Measurements from ENCODE around the gene IRS2.

Gene IRS2

GRCh38 chr13:109781384-109782065 lies 4.9 kb downstream of the IRS2 start:
- no peak for DNase-seq (ENCODE audit: low spot score)

DNA sequence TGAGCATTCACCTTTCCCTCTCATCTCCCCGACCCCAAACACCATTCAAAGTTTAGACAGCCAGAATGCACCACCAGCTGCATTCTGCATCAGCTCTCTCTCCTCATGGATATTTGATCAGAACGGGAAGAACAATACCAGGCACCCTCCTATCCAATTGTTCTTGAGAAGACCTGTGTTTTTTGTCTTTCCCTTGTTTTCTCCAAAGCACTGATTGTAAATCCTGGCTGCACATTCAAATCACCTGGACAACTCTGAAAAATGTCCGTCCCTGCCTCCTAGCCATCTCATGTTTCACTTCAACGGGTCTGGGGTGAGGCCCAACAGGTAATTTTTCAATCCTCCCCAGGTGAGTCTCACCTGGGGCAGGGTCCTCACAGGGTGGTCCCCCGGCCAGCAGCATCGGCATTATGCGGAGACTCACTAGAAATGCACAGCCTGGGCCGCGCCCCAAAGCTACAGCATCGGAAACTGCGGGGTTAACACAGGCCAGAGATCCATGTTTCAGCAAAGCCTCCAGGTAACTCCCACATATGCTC lies 5.5 kb downstream of the IRS2 start:
- no peak for DNase-seq (ENCODE audit: low spot score)

DNA sequence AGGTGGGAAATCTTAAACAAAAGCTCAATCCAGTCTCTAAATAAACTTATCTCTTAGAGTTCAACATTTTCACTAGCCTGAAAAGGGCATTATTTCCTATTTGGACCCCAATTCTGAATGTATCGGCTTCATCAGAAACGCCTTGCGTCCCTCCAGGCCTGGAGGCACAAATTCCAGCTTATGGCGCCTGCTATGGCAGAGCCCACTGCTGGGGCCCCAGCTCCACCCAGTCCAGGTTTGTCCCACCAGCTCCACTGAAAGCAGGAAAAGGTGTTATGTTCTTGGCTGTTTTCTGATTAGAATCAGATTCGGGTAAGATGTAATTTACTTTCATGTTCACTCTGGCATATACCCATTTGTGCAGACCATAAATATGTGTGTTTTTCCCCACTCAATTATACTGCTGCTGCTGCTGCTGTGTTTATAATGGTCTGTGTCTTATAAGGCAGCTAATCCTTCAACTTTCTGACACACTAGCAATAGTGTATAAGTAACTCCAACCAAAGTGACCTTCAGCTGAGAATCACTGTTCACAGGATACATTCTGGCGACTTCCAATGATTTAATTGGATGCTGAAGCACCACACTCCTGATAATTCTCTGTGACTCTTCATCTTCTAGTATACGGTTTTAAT lies 6.4 kb downstream of the IRS2 start:
- no peak for DNase-seq (ENCODE audit: low spot score)

- no peak for DNase-seq (ENCODE audit: low spot score)
These were observed 7.3 kb downstream of the IRS2 start for GRCh38 chr13:109779074-109779473.

GRCh38 chr13:109778102-109778542 lies 8.3 kb downstream of the IRS2 start:
- no peak for DNase-seq (ENCODE audit: low spot score)

- DNase-seq (ENCODE audit: low spot score), result no peak
These were observed 9.8 kb downstream of the IRS2 start for GRCh38 chr13:109776575-109776974.

DNA sequence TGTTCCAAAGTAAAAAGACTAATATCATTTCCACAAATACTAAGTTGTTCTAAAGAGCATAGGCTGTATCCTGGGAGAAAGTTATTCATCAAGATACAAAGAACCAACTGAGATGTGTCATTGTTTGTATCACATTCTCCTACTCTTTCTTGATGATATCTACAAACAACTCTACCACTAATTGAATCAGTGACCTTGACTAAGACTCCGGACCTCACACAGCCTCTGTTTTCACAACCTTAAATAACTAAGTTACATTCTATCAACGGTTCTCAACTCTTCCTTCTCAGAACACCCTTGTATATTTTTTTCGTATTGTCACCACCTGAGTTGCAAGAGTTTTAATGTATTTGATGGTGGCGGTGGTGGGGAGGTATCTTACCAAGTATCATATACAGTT lies 12.6 kb downstream of the IRS2 start:
- DNase-seq (ENCODE audit: low spot score), result no peak

DNA sequence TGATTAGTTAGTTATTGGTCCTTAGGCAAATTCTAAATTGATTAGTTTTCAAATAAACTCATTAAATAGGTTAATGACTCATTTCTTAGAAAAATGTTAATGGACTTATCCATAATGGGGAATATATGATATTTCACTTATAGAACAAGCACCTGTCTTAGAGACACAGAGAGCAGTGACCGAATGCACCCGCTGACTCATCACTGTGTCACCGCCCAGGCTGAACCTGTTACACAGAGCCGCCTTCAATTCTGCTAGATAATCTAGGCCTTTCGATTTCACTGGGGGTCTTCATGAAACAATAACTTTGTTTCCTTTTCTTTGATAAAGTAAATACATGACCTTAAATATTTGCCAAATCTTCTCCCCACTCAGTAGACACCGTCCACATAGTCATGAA lies 13.1 kb downstream of the IRS2 start:
- no peak for DNase-seq (ENCODE audit: low spot score)

DNA sequence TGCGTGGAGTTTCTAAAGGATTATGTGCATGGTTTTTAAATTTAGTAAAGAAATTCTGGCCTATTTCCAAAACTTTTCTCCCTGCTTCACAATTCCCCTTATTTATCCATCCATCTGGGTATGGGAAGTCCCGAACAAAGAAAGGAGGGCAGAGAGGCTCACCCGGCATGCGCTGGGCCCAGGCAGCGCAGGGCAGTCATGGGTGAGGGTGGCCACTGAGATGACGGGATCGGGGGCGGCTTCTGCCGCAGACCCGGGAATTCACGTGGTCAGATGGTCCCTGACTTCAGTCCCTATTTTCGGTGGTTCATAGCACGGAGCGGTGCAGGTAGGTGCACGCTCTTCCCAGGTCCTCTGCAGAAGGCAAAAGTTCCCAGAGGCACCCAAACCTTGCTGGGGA lies 14.5 kb downstream of the IRS2 start:
- no peak for DNase-seq (ENCODE audit: low spot score)

DNA sequence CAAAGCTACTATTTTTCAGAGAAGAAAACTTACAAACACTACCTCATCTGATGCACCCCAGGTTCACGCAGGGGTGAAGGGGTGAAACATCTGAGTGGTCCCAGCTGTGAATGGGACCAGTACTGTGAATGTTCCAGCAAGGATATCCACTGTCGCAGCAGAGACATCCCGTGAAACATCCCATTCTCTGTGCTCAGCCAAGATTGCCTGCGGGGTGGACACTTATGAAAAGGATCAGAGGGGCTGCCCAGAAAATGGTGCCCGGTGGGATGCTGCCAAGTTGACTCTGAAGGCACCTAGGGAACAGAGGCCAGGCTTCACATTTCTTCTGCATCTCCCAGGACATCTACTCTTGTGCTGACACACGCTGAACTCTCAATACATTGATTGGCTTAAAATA lies 15.9 kb downstream of the IRS2 start:
- no peak for DNase-seq (ENCODE audit: low spot score)

- DNase-seq (ENCODE audit: low spot score), result no peak
These were observed 16.5 kb downstream of the IRS2 start for GRCh38 chr13:109769921-109770320.

- no peak for DNase-seq (ENCODE audit: low spot score)
These were observed 17.1 kb downstream of the IRS2 start for GRCh38 chr13:109769275-109769674.

GRCh38 chr13:109768616-109769015 lies 17.8 kb downstream of the IRS2 start:
- DNase-seq (ENCODE audit: low spot score), result no peak

- no peak for DNase-seq (ENCODE audit: low spot score)
These were observed 18.2 kb downstream of the IRS2 start for GRCh38 chr13:109768176-109768575.

DNA sequence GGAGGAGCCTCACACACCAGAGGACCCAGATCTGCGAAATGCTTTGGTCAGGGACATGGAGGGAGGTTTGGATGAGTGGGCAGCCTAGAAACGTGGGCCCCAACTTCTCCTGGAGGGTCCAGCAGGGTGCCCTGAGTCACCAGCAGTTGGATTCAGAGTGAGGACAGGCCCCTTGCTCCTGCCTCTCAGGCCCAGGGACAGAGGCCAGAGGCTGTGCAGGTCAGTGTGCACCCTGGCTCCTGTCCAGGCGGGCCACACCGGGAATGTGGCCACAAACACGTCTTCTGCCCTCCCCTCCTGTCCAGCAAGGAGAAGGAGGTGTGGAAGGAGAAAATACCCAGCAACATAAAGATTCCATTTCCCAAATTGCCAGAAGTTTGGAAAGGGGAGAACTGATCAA lies 19.4 kb downstream of the IRS2 start:
- no peak for DNase-seq (ENCODE audit: low spot score)

GRCh38 chr13:109764470-109765291 lies 21.7 kb downstream of the IRS2 start:
- peak; percentile 75 for DNase-seq (ENCODE audit: low spot score)

DNA sequence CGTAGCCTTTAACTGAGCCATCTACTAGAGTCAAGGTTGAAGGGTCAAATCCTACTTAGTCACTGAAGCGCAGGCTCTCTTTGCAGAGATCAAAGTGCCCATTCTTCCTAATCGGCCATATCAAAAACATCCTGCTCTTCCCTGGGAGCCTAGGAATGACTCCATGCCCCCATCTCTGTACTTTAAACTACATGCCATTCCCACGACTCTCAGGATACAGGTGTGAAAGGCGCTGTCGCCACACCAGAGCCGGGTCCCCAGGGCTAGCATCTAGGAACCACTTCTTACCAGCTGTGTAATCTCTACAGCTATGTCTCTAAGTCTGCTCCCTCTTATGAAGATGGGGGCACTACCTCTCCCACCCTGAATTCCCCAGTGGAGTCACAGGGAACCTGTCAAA lies 22.3 kb downstream of the IRS2 start:
- no peak for DNase-seq (ENCODE audit: low spot score)

- no peak for DNase-seq (ENCODE audit: low spot score)
These were observed 23.6 kb downstream of the IRS2 start for GRCh38 chr13:109762791-109763190.

DNA sequence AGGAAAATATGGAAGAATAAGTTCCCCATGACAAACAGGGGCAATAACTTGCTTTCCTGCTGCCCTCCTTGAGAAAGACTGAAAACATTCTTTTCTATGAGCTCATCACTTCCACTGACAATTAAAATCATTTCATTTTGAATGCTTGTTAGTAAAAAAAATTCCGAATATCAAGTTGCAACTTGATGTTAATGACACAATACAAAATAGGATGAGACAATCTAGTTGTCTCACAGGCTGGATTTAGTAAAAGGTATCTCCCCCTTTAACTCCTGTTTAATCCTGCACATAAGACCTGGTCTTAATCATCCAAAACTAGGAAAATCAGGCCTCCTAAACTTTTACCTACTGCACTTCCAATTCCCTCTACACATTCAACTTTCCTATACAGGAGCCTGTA lies 24.7 kb downstream of the IRS2 start:
- no peak for DNase-seq (ENCODE audit: low spot score)

- DNase-seq (ENCODE audit: low spot score), result no peak
These were observed 25.4 kb downstream of the IRS2 start for GRCh38 chr13:109760951-109761350.

DNA sequence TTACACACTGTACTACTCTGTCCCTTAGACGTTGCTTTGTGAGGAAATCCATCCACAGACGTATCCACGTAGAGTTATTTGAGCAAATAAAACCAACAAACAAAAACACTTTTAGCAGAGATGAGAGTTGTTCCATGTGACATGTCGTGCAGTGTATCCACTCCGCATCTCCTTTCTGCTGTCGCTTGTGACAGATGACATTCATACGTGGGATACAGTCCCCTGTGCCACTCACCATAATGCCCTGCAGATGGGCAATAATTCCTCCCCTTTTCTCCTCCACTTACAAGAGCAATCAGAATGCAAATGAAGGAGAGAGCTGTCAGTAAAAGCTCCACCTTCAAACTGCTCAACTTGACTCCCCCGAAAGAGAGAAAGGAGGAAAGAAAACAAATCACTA lies 26.0 kb downstream of the IRS2 start:
- no peak for DNase-seq (ENCODE audit: low spot score)

DNA sequence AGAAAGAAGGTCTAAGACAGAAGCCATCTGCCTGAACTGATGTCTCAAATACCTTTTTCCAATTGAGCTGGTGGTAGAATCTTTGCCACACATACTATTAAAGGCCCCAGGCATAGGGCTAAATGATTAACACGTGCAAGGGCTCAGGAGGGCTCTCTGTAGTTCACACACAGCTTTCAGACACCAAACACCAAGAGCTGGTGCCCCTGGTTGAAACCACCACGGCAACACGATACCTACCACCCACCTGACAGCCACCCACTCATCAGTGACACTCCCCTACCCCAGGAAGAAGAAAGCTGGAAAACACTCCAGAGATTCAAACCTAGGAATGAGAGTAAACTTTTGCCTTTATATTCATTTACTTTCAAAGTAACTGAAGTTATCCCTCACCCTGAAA lies 26.8 kb downstream of the IRS2 start:
- no peak for DNase-seq (ENCODE audit: low spot score)

DNA sequence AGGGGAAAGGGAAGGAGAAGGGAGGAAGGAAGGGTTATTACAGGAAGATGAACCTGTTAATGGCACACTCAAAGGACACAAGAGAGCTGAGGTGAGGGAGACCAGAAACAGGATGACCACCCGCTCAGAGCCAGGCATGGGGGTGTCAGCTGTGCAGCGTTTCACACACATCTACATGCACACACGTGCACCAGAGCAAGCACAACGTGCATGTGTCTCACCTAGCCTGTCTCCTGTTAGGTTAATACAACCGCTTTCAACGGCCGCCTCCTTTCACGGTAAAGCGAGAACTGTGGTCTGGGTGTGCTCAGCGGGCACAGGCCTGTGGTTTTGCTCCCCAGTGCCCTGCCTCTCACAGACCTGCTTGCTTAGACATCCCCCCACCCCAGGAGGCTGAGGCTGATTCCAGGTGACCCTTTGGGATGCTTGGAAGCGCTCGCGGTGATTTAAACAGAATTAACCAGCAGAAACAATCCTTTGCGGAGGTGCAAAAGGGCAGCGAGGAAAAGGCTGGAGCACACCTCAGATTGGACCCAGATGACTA lies 27.4 kb downstream of the IRS2 start:
- DNase-seq (ENCODE audit: low spot score), result no peak
